HG03103 (cell line): ENCODE data around the gene ARMH2.

Experiments used
- ATAC-seq: cut with Tn5 transposase; IDR thresholded peaks from one replicate; pipeline ENCODE4 v1.9.1; 2021; ENCODE audit warnings: low read depth; ENCODE audit not compliant: unreplicated experiment

Gene ARMH2

DNA sequence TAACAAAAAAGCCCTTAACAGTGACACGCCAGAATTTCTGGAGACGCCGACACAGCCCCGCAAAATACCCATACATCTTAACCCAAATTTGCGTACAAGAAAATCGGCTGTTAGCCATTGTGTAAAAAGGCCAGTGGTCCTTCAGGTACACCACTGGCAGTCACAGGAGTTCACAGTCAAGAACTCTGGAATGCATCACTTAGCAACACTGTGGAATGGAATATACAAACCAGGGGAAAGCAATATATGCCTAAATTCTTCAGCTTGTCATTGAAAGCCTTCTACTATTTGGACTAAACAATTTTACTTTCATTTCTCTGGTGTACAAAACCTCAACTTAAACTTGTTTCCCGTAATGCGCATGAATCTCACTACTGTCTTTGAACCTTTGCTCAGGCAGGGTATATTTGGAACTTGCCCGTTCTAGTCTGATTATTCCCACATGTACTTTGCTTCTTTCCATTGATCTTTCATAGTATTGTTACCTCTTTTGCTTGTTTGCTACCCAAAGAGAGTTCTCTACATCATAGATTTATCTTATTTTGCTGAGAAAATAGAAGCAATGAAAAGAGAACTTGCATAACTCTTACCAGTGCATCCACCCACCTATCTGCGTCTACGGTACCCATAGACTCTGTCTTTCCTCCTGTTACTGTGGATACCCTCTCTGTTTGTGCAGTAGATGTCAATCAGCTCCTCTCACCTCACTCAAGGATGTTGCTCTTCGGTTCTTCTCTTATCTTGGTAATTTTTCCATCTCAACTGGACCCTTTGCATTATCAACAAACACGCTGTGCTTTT, at the start of gene ARMH2:
ARMH2 (minus strand) TSS at position 178 of the 801 bp plus-strand sequence; CDS start at position 118, 60 bp downstream.
- ATAC-seq = no peak

DNA sequence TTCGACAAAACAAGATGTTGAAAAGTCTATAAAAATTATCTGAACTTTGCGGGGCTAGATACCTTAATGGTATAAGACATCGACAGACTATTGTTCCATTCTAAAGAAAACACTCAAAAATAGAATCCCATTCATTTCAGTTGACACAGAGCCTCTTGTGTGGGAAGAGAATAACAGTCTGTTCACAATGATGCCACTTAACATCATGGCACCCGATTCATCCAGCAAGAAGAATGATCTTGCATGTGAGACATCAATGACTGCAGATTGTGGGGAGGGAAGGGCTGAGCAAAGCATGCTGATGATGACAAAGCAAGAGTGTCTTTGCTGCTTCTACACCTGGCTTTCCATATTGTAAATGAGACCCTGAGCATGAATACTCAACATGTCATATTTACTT, 49.7 kb upstream of the ARMH2 start:
- no peak for ATAC-seq

DNA sequence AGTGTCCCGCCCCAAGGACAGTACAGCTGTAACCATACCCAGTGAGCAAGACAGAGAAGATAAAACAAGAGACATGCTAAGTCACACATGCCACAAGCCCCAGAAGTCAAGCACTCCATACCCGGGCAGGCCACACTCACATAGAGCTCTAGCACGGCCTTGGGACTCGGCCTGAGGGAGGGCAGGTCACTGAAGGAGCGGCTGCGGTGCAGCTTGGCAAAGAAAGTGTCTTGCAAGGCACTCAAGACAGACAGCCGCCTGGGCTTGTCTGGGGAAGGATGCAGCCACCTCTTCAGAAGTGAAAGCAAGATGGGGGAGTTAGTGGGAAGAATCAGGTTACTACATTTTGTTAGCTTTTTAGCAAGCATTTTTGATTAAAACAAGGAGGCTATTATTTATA, 48.7 kb upstream of the ARMH2 start:
- no peak for ATAC-seq

DNA sequence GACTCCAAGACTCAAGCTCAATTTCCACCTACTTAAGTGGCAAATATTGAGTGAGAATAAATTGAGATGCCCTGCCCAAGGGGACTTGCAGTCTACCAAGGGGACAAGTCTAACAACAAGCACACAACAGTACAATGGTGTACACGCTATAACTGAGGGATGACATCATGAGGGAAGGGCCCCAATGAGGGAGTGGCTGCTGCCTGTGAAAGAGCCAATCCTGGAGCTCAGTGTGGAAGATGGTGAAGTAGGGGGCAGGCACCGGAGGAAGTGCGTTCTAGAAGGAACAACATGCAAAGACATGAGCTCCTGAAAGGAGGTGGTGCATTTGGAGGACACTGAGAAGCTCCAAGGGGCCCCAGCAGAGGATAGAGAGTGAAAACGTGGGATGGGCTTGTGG, 46.9 kb upstream of the ARMH2 start:
- no peak for ATAC-seq

DNA sequence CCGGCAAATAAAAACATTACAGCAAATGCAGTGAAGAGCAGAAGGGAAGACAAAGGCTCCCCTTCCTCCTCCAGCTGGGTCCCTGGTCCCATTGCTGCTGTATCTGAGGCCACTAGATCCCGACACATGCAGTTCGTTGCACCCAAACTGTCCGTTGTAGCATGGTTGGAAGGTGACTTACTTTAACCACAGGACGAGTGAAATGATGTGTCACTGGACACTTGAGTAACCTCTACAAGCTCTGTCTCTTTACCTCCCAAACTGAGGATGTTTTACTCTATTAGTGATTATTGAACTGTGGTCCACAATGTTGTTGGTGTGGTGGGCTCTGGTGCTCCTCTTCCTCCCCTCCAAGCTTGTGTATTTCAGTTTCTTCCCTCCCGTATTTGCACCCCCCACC, 46.2 kb upstream of the ARMH2 start:
- no peak for ATAC-seq

DNA sequence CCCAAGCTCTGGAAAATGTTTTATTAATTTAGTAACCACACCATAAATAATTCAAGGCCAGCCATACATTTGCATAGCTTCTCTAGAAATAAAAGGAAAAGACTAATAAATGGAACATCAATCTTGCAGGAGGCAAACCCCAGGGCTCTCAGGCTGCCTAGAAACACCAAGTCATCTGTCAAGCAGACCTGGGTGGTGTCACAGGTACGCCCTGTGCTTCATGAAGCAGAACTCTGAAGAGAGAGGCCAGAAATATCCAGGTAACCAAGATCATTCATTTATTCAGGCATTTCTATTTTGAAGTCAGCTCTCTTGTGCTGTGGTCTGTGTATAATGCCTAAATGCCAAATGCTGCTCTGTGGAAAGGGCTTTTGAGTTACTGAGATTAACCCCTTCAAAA, 45.3 kb upstream of the ARMH2 start:
- no peak for ATAC-seq

DNA sequence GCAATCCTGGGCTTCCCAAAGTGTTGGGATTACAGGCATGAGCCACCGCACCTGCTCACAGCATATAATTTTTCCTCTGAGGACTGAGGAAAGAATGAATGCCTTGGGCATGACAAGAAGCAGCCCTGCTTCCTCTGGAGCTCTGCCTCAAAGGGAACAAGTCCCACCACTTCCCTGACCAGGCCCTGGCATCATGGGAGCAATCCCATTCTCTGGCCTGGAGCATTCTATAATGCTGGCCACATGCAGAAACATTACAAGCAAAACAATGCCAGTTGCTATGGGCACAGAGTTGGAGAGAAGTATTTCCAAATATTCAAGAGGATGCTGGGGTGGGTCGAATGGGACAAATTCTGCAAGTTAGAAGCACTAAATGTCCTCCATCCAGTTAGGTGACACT, 41.5 kb upstream of the ARMH2 start:
- no peak for ATAC-seq

DNA sequence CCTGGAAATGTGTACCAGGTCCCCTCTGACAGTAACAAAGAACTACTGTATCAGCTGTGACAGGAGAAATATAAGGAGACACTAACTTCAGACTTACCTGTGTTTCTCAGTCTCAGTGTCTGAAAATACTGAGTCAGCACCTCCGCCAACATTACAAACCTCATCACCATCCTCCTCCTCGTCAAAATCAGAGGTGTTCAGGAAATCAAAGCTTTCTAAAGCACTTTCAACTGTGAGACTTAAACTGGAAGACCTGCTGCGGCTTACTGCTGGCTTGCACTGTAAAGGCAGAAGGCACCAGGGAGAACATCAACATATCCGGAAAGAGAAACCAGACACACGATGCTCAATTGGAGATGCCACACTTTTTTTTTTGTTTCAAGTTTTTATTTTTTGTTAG, 40.3 kb upstream of the ARMH2 start:
- no peak for ATAC-seq

DNA sequence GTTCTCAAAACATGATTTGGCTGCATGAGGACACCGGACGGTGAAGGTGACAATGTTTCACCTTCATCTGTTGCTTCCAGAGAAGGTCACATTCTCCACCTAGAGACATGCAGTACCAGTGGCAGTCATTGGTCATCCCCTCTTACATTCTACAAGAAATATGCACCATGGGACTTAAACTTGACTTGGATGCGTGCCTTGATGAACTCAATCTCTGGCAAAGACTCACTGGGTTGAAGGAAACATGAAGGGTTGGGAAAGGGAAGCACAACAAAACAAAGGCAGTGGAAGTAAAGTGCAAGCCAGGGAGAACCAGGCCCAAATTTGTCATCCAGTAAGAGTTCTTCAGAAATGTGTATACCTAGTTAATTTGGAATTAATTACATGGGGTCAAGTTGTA, 39.4 kb upstream of the ARMH2 start:
- ATAC-seq = no peak

DNA sequence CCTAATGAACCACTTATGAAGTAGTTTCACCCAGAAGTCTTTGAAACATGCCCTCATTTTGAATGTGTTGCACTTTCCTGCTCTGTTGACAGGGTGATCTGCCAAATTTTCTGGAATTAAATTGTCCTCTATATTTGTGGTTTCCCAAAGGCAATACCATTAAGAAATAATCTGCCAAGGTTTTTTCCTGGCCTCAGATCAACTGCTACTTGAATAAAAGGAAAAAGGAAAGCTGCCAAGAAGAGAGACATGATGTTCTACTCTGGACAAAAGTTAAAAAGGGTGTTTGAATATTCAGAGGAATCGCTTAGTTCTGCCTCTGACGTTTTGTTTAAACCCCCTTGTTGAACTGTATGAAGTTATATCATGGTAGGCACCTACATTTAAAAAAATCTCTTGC, 37.4 kb upstream of the ARMH2 start:
- no peak for ATAC-seq

DNA sequence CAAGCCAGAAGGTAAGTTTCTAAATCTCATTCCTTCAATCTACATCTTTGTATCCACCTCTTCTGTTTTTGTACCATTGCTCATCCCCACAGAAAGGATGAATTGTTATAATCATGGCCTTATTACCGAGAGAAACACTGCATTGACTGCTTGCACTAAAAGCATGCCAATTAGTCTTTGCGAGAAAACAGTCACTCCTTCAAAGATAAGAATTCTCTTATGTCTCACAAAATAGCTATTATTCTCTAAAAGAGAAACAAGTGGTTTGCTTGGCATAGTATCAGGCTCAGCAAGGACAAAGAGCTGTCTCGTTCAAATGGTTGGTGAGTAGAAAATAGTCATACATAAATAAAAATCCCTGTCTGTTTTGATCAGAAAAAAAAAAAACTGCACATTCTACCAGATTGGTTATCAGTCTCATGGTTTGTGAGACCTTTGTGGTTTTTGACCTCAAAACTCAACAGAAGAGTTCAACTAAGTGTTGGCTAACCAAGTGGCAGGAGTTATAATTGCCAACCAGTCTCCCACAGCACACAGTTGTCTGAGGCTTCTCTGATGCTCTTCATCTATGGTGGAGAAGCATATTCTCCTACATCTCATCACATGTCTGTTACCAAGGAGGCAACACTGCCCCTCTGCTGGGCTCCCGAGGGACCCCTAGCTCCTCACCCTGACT, 35.1 kb upstream of the ARMH2 start:
- ATAC-seq = no peak

DNA sequence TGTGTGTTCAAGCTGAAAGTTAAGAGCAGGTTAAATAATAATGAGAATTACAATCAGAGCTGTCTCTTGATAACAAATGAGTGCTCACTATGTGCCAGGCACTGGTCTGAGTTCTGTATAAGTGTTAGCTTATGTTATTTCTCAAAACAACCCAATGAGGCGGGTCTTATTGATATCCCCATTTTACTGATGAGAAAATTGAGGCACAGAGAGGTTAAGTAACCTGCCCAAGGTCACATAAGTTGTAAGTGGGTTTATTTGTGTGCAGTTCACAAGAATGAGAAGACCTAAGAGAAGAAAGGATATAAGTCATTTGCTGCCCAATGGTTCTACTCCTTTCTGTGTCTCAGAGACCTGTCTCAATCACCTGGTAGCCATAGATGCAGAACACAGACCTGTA, 34.1 kb upstream of the ARMH2 start:
- no peak for ATAC-seq

DNA sequence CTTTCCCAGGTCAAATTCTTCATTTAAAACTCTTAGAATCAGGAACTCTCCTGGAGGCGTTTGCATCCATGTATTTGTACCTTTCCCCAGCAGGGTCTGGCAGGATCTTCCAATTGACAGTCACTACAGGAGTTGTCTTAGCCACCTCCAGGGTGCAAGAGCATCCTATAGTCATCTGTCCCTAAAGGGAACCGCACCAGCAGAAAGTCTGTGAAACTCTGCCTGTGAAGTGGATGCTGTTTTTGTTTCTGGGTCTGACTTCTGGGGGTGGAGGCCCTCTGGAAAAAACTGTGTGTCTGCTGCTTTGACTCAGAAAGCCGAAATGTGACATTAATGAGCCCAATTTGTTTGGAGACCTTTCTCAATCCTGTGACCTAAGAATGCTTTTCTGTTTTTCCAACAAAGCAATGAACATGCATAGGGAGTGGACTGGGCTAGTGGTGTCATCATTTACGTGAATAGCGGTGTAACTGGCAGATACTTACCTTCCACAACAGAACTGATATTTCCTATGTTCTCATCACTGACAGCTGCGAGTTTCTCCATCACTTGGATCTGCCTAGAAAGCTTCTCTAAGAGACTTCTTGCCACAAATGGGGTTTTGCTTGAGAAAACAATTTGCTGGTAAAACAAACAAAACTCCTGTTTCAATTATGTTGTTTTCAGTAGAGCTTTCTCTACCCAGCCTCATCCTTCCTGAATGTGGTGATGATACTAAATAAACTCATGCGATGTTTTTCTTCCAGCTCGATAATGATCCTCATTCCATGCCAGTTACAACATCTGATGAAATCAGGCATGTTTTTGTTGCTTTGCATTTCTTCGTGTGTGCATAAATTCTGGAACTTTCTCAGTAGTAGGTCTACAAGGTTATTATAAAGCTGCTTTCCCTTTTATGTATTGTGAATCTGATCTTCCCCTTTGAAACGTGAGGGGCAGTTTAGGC, 33.3 kb upstream of the ARMH2 start:
- ATAC-seq = no peak

DNA sequence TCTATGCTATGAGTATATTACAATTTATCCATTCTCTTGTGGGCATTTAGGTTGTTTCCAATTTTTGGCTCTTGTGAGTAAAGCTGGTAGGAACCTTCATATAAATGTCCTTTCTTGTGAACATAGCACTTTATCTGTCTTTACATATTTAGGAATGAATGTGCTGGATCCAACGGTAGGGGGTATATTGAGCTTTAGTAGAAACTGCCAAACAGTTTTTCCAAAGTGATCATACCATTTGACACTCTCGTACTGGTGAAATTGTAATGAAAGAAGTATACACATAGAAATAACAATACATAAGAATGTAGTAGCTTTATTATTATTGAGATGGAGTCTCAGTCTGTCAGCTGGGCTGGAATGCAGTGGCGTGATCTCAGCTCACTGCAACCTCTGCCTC, 30.9 kb upstream of the ARMH2 start:
- no peak for ATAC-seq

DNA sequence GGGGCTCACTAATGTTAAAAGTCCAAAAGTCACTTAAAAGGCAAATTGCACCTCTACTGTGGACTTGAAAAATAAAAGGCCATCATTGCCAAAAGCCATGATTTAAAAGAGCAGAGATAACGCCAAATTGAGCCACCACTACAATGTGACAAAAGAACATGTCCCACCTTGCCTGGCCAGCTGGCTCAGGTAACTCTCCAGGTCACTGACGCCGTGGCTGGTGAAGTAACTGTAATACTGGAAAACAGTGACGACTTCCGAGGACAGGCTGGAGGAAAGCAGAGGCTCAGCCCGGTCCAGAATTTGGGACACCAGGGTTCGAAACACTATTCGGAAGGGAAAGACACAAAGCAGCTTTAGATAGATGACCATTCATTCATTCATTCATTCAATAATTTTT, 29.3 kb upstream of the ARMH2 start:
- ATAC-seq = no peak

DNA sequence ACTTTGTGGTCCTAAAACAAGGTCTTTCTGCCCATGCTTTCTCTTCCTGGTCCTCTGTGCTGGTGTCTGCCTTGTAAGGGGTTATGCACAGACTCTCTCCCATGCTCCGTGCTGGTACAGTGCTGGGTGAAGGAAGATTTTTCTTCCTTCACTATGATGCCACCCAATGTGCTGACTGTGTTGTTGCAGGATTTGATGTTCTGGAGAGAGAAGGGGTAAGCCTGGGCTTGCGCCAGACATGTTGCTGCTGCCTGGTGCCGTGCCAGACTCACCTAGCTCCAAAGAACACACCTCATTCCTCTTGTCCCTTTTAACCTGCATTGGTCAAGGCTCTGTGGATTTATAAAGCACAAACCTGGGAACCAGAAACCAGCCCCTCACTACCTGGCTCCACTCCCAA, 28.4 kb upstream of the ARMH2 start:
- no peak for ATAC-seq

DNA sequence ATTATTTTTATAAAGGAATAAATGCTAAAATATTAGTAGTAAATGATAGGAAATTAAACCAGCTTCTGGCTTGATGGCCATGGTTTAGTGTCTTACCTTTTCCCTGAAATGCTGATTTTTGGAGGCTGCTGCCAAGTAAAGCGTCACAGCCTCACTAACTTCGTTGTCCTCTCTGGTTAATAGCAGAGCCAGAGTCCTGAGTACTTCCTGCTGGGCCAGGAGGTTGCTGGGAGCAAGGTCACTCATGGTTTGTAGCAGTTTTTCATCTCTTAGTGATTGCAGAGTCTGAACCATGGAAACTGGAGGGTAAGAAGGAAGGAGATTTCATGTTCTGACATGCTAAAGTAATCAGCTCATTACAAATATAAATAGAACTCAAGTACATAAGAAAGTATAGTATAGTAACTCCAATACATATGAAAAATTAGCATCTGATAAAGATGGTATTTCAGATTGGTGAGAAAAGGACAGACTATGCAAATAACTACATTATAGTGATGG, 26.5 kb upstream of the ARMH2 start:
- ATAC-seq = no peak

DNA sequence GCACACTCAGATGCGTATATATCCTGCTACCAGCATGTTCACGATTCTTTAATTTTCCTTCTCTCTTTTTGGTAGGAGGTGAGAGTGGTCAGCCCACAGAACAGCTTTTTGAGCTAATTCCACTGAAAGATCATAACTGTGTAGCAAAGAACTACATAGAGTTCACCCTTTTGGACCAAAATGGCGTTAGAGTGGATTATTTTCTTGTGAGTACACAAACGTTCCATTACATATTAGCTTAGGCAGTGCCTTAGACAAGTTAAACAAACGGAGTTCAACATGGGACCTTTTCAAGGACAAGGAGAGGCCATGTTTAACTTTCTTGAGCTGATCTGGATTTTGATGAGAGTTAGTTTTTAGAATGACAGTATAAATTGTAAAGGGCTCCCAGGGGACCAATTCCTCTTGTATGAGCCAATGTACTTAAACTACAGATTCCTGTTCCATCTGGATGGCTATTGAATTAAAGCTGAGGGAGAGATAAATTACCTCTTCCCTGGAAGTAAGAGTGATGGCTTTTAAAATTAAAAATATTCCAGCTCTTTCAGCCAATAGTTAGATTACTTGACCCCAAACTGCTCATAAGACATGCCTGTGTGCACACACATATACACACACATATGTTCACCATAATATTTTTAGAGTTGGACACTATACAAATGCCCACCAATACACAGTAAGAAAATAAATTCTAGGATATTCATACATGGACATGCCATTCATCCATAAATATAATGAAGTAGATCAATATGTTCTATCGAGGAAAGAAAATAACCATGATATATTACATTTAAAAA, 25.6 kb upstream of the ARMH2 start:
- ATAC-seq = no peak

DNA sequence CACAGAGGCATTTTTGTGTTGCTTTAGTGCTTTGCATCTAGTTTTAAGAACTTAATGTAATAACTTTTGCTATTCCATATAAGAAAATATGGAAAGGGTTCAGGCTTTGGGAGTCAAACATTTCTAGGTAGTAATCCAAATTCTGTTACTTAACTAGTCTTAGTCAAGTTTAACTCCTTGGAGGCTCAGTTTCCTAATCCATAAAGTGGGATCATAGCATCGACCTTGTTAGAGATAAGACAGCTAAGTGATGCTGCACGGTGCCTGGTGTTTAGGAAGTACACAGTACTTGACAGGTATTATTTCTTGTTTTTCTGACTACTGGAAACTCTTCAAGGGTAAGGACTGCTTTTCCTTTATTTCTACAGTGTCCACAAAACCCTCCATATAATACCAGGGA, 24.5 kb upstream of the ARMH2 start:
- no peak for ATAC-seq

DNA sequence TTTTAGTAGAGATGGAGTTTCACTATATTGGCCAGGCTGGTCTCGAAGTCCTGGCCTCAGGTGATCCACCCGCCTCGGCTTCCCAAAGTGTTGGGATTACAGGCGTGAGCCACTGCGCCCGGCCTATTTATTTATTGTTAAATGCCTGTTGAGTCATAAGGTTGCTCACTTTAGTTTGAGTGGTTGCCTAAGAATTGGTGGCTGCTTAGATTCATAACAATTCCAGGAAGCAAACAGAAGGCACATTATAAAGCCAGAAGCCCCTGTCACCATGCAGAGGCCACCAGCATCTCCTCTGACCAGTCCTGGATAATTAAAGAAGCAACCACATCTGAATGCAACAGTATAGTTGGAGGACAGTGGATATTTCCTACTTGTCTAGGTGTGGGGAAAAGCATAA, 24.0 kb upstream of the ARMH2 start:
- ATAC-seq = no peak
